22Rv1 (cell line): ENCODE data around the gene ATRNL1.

Experiments
- H3K27ac ChIP-seq: fragments of 450-650 bp; 2 replicates; pipeline ENCODE4 v1.5.1; 2017
- ZFX ChIP-seq: fragments of 450-650 bp; IDR thresholded peaks from 2 replicates; pipeline ENCODE4 v1.6.1; 2017; ENCODE audit warnings: antibody characterized with exemption, borderline replicate concordance
- TF ChIP-seq, protein P1 (sequence below): fragments of 450-650 bp; IDR thresholded peaks from 2 replicates; pipeline ENCODE4 v1.5.1; 2017; ENCODE audit warnings: mild to moderate bottlenecking

Gene ATRNL1

DNA sequence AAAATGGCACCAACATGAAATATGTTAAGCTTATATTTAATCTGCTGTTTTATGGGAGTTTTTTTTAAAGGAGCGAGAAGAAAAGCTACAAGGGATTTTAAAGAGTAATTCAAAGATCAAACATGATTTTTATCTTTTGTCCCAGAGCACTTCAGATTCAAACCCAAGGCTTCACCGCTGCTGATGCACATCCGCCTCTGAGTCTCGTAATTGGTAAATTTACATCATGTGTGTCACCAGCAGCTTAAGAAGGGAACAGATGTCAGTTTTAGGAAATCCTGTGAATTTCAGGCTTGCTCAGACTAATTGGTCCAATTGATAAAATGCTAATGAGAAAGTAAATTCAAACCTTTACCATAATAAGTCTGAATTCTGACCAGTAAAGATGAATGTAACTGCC, 773.5 kb downstream of the ATRNL1 start:
- no peak for TF ChIP-seq ZFX
- TF ChIP-seq, protein P1, sequence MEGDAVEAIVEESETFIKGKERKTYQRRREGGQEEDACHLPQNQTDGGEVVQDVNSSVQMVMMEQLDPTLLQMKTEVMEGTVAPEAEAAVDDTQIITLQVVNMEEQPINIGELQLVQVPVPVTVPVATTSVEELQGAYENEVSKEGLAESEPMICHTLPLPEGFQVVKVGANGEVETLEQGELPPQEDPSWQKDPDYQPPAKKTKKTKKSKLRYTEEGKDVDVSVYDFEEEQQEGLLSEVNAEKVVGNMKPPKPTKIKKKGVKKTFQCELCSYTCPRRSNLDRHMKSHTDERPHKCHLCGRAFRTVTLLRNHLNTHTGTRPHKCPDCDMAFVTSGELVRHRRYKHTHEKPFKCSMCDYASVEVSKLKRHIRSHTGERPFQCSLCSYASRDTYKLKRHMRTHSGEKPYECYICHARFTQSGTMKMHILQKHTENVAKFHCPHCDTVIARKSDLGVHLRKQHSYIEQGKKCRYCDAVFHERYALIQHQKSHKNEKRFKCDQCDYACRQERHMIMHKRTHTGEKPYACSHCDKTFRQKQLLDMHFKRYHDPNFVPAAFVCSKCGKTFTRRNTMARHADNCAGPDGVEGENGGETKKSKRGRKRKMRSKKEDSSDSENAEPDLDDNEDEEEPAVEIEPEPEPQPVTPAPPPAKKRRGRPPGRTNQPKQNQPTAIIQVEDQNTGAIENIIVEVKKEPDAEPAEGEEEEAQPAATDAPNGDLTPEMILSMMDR = no peak

DNA sequence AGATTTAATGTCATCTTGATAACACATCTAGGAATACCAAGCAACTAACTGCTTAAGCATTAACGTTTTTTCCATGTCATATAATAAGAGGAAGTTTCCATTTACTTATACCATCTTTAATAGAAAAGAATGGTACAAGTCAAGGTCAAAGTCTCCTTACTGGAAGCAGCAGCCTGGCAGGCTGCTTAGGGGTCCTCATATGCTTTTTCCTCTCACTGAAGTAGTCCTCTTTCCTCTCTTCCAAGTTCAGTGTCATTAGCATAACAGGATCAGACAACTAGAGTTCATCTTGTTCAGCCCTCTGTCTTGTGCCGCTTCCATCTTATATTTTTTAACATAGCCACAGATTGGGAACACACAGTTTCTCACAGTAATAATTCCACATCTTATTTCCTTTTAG, 774.1 kb downstream of the ATRNL1 start:
- H3K27ac ChIP-seq = no peak overlapping the region
- TF ChIP-seq, protein P1 = no peak
- TF ChIP-seq ZFX = no peak

More for the DNA sequence above, 773.5 kb downstream of the ATRNL1 start:
- no peak overlapping the region for H3K27ac ChIP-seq

DNA sequence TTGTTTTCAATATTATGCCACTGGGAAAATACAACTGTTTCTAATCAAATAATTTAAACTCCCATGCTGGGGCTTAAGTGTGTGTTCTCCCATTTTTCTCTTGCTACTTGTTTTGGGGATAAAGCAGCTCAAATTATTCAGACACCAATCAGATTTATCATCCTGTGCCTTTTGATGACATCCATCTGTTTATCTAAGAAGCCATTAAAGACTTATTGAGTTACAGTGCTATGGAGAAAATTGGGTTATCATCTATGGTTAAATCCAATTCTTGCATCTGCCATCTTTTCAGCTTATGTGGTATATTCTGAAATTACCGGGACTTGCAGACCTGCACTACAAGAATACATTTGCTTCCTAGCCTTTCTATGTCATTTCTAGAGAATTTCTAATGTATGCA, 778.7 kb downstream of the ATRNL1 start:
- H3K27ac ChIP-seq = no peak overlapping the region
- TF ChIP-seq, protein P1 = no peak

DNA sequence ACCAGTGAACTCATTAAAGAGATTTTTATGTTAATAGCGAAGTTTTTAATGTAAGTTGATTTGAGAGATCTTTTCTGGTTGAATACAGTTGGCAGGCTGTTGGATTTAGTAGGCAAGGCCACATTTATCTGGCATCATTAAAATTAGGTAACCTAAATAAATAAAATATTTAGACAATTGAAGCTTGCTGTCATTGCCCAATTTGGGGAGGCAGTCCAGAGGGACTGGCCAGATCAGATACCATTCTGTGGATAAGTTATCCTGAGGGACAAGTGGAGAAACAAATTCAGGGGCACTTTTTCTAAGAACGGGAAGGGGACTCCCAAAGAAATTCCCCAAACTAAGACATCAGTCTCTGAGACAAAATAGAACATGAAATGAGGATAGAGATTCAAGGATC, 782.0 kb downstream of the ATRNL1 start:
- H3K27ac ChIP-seq = no peak overlapping the region
- TF ChIP-seq, protein P1 = no peak
- no peak for TF ChIP-seq ZFX

- no peak for TF ChIP-seq ZFX
- H3K27ac ChIP-seq = no peak overlapping the region
Observed at GRCh38 chr10:115879372-115880089, 786.4 kb downstream of the ATRNL1 start.

- no peak overlapping the region for H3K27ac ChIP-seq
- TF ChIP-seq, protein P1 = no peak
- TF ChIP-seq ZFX = no peak
Observed at GRCh38 chr10:115882021-115882420, 788.9 kb downstream of the ATRNL1 start.

GRCh38 chr10:115883372-115883771, 790.2 kb downstream of the ATRNL1 start:
- TF ChIP-seq ZFX = no peak
- TF ChIP-seq, protein P1 = no peak
- no peak overlapping the region for H3K27ac ChIP-seq

- TF ChIP-seq, protein P1 = no peak
- no peak for TF ChIP-seq ZFX
- H3K27ac ChIP-seq = no peak overlapping the region
Observed at GRCh38 chr10:115884331-115884730, 791.2 kb downstream of the ATRNL1 start.
